Measurements from ENCODE around the gene ESAM.

DNA sequence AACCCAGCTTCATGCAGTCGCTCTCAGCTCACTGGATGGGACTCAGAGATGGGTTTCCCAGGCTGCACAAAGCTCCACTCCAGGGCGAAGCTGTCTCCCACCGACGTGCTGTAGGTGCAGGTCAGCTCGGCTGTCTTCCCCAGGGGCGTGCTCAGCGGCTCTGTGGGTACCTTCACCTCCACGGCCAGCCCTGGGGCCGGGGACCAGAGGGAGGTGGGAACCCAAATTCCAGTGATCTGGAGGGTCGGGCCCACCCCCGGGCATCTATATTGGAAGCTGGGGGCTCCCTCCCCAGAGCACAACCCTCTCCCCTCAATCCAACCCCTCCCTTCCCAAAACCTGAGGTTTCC is 10.7 kb downstream of the ESAM start:
- no peak for TF ChIP-seq POLR2AphosphoS5 (IDR thresholded peaks at IDR 0.05; ENCODE audit: low read depth)
- TF ChIP-seq, protein P1, sequence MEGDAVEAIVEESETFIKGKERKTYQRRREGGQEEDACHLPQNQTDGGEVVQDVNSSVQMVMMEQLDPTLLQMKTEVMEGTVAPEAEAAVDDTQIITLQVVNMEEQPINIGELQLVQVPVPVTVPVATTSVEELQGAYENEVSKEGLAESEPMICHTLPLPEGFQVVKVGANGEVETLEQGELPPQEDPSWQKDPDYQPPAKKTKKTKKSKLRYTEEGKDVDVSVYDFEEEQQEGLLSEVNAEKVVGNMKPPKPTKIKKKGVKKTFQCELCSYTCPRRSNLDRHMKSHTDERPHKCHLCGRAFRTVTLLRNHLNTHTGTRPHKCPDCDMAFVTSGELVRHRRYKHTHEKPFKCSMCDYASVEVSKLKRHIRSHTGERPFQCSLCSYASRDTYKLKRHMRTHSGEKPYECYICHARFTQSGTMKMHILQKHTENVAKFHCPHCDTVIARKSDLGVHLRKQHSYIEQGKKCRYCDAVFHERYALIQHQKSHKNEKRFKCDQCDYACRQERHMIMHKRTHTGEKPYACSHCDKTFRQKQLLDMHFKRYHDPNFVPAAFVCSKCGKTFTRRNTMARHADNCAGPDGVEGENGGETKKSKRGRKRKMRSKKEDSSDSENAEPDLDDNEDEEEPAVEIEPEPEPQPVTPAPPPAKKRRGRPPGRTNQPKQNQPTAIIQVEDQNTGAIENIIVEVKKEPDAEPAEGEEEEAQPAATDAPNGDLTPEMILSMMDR (IDR thresholded peaks at IDR 0.05; ENCODE audit: insufficient read depth, low read length), result no peak
- TF ChIP-seq, protein P2, sequence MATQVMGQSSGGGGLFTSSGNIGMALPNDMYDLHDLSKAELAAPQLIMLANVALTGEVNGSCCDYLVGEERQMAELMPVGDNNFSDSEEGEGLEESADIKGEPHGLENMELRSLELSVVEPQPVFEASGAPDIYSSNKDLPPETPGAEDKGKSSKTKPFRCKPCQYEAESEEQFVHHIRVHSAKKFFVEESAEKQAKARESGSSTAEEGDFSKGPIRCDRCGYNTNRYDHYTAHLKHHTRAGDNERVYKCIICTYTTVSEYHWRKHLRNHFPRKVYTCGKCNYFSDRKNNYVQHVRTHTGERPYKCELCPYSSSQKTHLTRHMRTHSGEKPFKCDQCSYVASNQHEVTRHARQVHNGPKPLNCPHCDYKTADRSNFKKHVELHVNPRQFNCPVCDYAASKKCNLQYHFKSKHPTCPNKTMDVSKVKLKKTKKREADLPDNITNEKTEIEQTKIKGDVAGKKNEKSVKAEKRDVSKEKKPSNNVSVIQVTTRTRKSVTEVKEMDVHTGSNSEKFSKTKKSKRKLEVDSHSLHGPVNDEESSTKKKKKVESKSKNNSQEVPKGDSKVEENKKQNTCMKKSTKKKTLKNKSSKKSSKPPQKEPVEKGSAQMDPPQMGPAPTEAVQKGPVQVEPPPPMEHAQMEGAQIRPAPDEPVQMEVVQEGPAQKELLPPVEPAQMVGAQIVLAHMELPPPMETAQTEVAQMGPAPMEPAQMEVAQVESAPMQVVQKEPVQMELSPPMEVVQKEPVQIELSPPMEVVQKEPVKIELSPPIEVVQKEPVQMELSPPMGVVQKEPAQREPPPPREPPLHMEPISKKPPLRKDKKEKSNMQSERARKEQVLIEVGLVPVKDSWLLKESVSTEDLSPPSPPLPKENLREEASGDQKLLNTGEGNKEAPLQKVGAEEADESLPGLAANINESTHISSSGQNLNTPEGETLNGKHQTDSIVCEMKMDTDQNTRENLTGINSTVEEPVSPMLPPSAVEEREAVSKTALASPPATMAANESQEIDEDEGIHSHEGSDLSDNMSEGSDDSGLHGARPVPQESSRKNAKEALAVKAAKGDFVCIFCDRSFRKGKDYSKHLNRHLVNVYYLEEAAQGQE (IDR thresholded peaks at IDR 0.05; ENCODE audit: insufficient replicate concordance, low read depth), result no peak
- no peak for TF ChIP-seq GABPA (IDR thresholded peaks at IDR 0.05; ENCODE audit: low read depth)
